ENCODE results near the gene DCHS1.

DNA sequence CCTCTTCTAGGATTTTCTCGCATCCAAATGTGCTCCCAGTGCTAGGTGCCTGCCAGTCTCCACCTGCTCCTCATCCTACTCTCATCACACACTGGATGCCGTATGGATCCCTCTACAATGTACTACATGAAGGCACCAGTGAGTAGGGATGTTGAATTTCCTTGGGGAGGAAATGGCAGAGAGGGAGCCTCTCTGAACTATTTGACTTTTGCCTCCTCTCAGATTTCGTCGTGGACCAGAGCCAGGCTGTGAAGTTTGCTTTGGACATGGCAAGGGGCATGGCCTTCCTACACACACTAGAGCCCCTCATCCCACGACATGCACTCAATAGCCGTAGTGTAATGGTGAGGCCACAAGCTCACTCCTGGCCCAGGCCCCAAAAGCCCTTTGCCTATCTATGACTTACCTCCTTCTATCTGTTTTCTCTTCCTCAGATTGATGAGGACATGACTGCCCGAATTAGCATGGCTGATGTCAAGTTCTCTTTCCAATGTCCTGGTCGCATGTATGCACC, 46.0 kb downstream of the DCHS1 start:
- TF ChIP-seq RB1 (IDR thresholded peaks at IDR 0.05; ENCODE audit: borderline replicate concordance) = no peak
- TF ChIP-seq, protein P1, sequence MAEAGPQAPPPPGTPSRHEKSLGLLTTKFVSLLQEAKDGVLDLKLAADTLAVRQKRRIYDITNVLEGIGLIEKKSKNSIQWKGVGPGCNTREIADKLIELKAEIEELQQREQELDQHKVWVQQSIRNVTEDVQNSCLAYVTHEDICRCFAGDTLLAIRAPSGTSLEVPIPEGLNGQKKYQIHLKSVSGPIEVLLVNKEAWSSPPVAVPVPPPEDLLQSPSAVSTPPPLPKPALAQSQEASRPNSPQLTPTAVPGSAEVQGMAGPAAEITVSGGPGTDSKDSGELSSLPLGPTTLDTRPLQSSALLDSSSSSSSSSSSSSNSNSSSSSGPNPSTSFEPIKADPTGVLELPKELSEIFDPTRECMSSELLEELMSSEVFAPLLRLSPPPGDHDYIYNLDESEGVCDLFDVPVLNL (IDR thresholded peaks at IDR 0.05; ENCODE audit: low read depth, low read length) = no peak

All from GM12878 (cell line).